OCI-LY7 (cell line): ENCODE results near the gene SNRNP25. TPM values are rescaled to one million over a fixed set of nuclear protein-coding genes. Genes with fewer than 3 reads are reported as not detected.

Experiments
- BruUV-seq: library from RNA; stranded (reverse); fragments of 400-500 nt; replicated peaks from 2 replicates; lab custom pipeline; 2021; lab: Mats Ljungman, UMichigan
- CTCF ChIA-PET: fragments of 300-600 bp; sonication (Branson Sonifier 250); formaldehyde crosslinking; loops from one replicate; lab custom pipeline; 2022; ENCODE audit warnings: antibody characterized with exemption; ENCODE audit not compliant: unreplicated experiment; lab: Charles Lee
- POLR2A ChIA-PET: fragments of 300-600 bp; sonication (Branson Sonifier 250); formaldehyde crosslinking; loops from one replicate; lab custom pipeline; 2022; ENCODE audit warnings: antibody characterized with exemption; lab: Charles Lee
- DNase-seq: peaks from one replicate; pipeline ENCODE4 v3.0.0-alpha.2; 2015; ENCODE audit warnings: low spot score
- H2AFZ ChIP-seq: fragments of 200-600 bp; sonication (generic), shearing (Covaris generic); 2 replicates; pipeline ENCODE4 v1.6.1; 2014; ENCODE audit warnings: mild to moderate bottlenecking, antibody characterized with exemption, low read length, moderate library complexity
- H3K27ac ChIP-seq: fragments of 200-600 bp; sonication (generic); 2 replicates; pipeline ENCODE4 v1.5.1; 2014; ENCODE audit warnings: mixed run types, low read depth, mild to moderate bottlenecking, moderate library complexity, low read length, inconsistent platforms; ENCODE audit not compliant: poor library complexity, severe bottlenecking
- H3K36me3 ChIP-seq: fragments of 200-600 bp; sonication (generic); 2 replicates; pipeline ENCODE4 v1.6.1; 2014; ENCODE audit warnings: mild to moderate bottlenecking, antibody characterized with exemption, low read length, moderate library complexity, mixed read lengths; ENCODE audit not compliant: insufficient read depth
- H3K4me1 ChIP-seq: fragments of 200-600 bp; sonication (generic); 2 replicates; pipeline ENCODE4 v1.5.1; 2014; ENCODE audit warnings: mild to moderate bottlenecking, low read length; ENCODE audit not compliant: insufficient read depth, poor library complexity, severe bottlenecking
- H3K4me2 ChIP-seq: fragments of 200-600 bp; sonication (generic); 2 replicates; pipeline ENCODE4 v1.6.1; 2014; ENCODE audit warnings: mild to moderate bottlenecking, low read length
- H3K4me3 ChIP-seq: fragments of 200-600 bp; sonication (generic); 2 replicates; pipeline ENCODE4 v1.5.1; 2014; ENCODE audit warnings: mild to moderate bottlenecking, low read depth, low read length; ENCODE audit not compliant: poor library complexity, severe bottlenecking
- H3K79me2 ChIP-seq: fragments of 200-600 bp; sonication (generic); 2 replicates; pipeline ENCODE4 v1.6.1; 2016; ENCODE audit warnings: low read depth, mild to moderate bottlenecking, low read length, moderate library complexity, mixed read lengths; ENCODE audit not compliant: insufficient read depth
- H3K9me2 ChIP-seq: fragments of 200-600 bp; sonication (generic); 2 replicates; pipeline ENCODE4 v1.6.1; 2016; ENCODE audit warnings: mild to moderate bottlenecking, low read length, mixed read lengths; ENCODE audit not compliant: insufficient read depth
- H3K9me3 ChIP-seq: fragments of 200-600 bp; sonication (generic); 2 replicates; pipeline ENCODE4 v1.6.1; 2014; ENCODE audit warnings: mild to moderate bottlenecking, mixed run types, low read length, mixed read lengths
- H4K20me1 ChIP-seq: fragments of 200-600 bp; sonication (generic); 2 replicates; pipeline ENCODE4 v1.6.1; 2014; ENCODE audit warnings: mild to moderate bottlenecking, antibody characterized with exemption, low read length, moderate library complexity, mixed read lengths; ENCODE audit not compliant: insufficient read depth
- CTCF ChIP-seq: fragments of 200-600 bp; sonication (generic); conservative IDR thresholded peaks from 2 replicates; pipeline ENCODE4 v1.5.1; 2014; ENCODE audit warnings: mild to moderate bottlenecking, antibody characterized with exemption, low read length, moderate library complexity, mixed read lengths
- EZH2phosphoT487 ChIP-seq: fragments of 200-600 bp; sonication (generic); IDR thresholded peaks from 2 replicates; pipeline ENCODE4 v1.6.1; 2018; ENCODE audit warnings: low read depth, borderline replicate concordance, mild to moderate bottlenecking, mixed run types, antibody characterized with exemption, low read length, moderate library complexity, mixed read lengths
- intact Hi-C: fragments of 100-400 bp; cut with micrococcal nuclease; formaldehyde crosslinking; loops from one replicate; pipeline ENCODE4 v1.10.0; 2022; ENCODE audit not compliant: unreplicated experiment
- total RNA-seq, 2 experiments: library from RNA; depleted of rRNA in 1 of 2; stranded (reverse); fragments of >200 nt in 1 of 2; shearing (Covaris generic) in 1 of 2; gene quantifications; 2 replicates each; pipeline ENCODE4 v1.2.3, GENCODE V29; 2014 to 2022

SNRNP25 gene
- total RNA-seq, 2 experiments from 2014 or later = 61.4 to 68.3 TPM

GRCh38 chr16:92431-93339 lies 39.1 kb downstream of the SNRNP25 start:
- Histone ChIP-seq H3K9me3 (no peaks in the 10 kb centered on the region), H4K20me1 (no peaks in the 10 kb centered on the region), H3K4me3 (no peak overlapping the region), H2AFZ (no peak overlapping the region), H3K27ac (no peak overlapping the region), H3K4me2 (no peak overlapping the region), H3K36me3 (peaks cover 40% of the 10 kb centered on the region), H3K9me2 (no peaks in the 10 kb centered on the region), H3K4me1 (no peaks in the 10 kb centered on the region), H3K79me2 (no peaks in the 10 kb centered on the region)
- CTCF ChIA-PET = no interaction called here
- no peak for TF ChIP-seq CTCF
- no peak for TF ChIP-seq EZH2phosphoT487
- BruUV-seq = no TSS peak
- no peak for DNase-seq
- POLR2A ChIA-PET = no interaction called here
- intact Hi-C loops = no loop called here

- ChIA-PET POLR2A (no interaction called here), CTCF (no interaction called here)
- Histone ChIP-seq H3K79me2 (no peaks in the 10 kb centered on the region), H3K9me2 (no peaks in the 10 kb centered on the region), H3K36me3 (peaks cover 29% of the 10 kb centered on the region), H4K20me1 (no peaks in the 10 kb centered on the region), H3K27ac (no peak overlapping the region), H3K4me1 (no peaks in the 10 kb centered on the region), H3K4me2 (no peak overlapping the region), H2AFZ (no peak overlapping the region), H3K4me3 (no peak overlapping the region), H3K9me3 (no peaks in the 10 kb centered on the region)
- TF ChIP-seq EZH2phosphoT487 = no peak
- TF ChIP-seq CTCF = no peak
- no TSS peak for BruUV-seq
- no peak for DNase-seq
- intact Hi-C loops = no loop called here
These were observed 41.3 kb downstream of the SNRNP25 start for GRCh38 chr16:94918-95265.

GRCh38 chr16:96935-97381 lies 43.3 kb downstream of the SNRNP25 start:
- ChIA-PET POLR2A (interaction anchor here (0.6 kb wide), 1 partner anchor 20 kb away, joined by 3 read pairs; no protein-coding TSS in a partner anchor), CTCF (interaction anchor here (0.6 to 2.1 kb wide), 4 partner anchors 12 to 192 kb away, joined by 3 to 9 read pairs (median 4); no protein-coding TSS in a partner anchor)
- TF ChIP-seq CTCF (peak; percentile 100), EZH2phosphoT487 (no peak)

More at GRCh38 chr16:96935-97381, 43.3 kb downstream of the SNRNP25 start:
- Histone ChIP-seq H3K4me1 (no peaks in the 10 kb centered on the region), H3K36me3 (peaks cover 22% of the 10 kb centered on the region; the same call in 1 of the 2 replicates), H3K4me2 (no peak overlapping the region), H3K27ac (no peak overlapping the region), H3K79me2 (no peaks in the 10 kb centered on the region), H3K9me2 (no peaks in the 10 kb centered on the region), H3K4me3 (no peak overlapping the region), H2AFZ (no peak overlapping the region), H3K9me3 (no peaks in the 10 kb centered on the region), H4K20me1 (no peaks in the 10 kb centered on the region)
- BruUV-seq = no TSS peak
- DNase-seq = peak; percentile 92
- intact Hi-C loops = loop anchor here (1.0 kb wide), 1 partner anchor 32 kb away; no protein-coding TSS in a partner anchor
